UCSD-AML1 (cell line): ENCODE data around the gene TAF4.

ENCODE experiments used
- DNase-seq: peaks from one replicate; lab custom pipeline; 2025; ENCODE audit not compliant: unreplicated experiment; lab: John Stamatoyannopoulos, UW

The TAF4 gene

DNA sequence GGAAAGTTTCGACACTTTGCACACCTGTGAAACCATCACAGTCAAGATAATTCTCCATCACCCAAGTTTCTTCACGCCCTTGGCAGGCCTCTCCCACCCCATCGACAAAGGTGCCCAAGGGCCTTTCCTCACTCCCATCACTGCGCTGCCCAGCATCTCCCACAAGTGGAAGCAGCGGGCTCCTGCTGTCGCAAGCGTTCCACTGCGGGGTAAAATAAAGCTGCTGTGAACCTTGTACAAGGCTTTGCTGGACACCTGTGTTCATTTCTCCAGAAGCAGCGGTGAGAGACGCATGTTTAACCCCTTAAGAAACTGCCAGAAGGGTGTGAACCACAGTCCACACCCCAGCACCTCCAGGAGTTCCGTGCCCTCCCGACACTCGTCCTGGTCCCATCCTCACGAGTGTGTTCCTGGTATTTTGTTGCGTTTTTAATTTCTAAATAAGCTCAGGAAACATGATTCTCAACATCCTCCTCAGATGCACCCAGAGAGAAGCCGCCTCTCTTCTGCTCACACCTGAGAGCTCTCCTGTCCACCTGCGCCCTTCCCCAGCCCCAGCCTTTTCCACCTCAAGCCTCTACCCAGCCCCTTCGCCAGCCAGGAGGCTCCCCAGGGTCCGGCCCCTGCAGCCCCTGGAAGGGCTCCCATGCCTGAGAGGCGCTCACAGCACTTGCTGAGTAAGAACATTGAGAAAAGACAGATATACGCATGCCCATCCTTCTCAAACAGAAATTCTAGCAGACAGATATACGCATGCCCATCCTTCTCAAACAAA lies 97.5 kb downstream of the TAF4 start:
- no peak for DNase-seq

DNA sequence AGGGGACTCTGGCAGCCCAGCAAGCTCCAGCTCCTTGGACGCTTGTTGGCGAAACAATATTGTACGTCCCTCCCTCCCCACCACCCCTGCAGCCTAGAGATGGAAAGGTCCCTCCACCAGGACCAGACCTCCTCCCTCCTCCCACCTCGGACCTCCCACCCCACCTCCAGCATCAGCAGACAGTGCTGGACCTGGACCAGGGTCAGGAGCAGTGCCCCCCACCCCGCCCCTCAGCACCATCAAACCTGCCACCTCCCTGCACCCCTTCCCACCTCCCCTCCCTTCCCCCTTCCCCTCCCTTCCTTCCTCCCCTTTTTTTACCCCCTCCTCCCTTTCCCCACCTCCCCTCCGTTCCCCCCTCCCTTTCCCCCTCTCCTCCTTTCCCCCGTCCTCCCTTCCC lies 98.4 kb downstream of the TAF4 start:
- no peak for DNase-seq

GRCh38 chr20:61966492-61967244 lies 99.0 kb downstream of the TAF4 start:
- no peak for DNase-seq

DNA sequence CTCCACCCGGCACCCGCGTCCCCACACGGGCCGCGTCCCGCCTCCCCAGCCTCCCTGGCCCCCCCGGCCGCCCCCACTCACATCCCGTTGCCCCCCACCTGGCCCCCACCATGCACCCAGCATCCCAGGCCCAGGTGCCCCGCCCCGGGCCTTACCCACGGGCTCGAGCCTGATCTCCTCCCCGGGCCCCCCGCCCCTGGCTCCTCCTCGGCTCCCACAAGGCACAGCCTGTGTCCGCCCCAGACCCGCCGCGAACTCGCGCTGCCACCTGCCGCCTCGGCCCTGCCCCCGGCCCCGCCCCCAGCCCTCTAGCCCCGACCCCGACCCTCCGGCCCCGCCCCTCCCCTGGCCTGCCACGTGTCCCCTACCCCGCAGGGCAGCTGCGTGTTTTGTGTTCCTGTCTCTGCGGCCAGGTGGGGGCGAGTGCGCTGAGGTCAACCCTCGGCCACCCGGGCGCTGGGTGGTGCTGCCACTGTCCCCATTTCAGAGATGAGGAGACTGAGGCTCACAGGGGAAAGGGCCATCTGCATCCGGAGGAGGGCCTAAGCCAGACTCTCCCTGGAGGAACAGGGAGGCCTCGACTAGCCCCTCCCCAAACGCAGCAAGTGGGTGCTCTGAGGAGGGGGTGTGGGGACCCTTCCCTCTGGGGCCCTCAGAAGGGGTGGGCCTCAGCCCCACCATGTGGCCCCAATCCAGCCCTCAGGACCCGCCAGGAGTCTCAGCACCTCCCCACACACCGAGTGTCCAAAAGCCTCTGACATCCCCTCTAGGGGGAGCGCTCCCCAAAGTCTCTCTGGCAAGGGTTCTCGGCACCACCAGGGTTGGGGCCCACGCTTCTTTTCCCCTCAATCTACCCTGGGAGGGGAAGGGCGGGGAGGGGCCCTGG lies 99.8 kb downstream of the TAF4 start:
- no peak for DNase-seq

GRCh38 chr20:61964675-61965605 lies 100.7 kb downstream of the TAF4 start:
- no peak for DNase-seq

DNA sequence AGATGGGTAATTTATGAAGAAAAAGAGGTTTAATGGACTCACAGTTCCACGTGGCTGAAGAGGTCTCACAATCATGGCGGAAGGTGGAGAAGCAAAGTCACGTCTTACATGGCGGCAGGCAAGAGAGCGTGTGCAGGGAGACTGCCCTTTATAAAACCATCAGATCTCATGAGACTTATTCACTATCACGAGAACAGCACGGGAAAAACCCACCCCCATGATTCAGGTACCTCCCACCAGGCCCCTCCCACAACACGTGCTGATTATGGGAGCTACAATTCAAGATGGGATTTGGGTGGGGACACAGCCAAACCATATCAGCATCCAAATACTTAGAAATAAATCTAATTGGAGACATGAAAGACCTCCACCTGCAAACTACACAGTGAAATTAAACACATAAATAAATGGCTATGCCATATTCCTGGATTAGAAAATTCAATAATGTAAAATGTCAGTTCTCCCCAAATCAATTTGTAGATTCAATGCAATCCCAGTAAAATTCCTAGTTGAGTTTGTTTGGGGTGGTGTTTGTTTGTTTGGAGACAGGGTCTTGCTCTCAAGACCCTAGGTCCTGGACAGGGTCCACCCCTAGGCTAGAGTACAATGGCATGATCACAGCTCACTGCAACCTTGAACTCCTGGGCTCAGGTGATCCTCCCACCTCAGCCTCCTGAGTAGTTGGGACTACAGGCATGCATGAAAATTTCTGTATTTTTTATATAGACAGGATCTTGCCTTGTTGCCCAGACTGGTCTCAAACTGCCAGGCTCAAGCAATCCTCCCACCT lies 101.6 kb downstream of the TAF4 start:
- DNase-seq: no peak

GRCh38 chr20:61963149-61963548 lies 102.5 kb downstream of the TAF4 start:
- no peak for DNase-seq

- no peak for DNase-seq
These were observed 104.8 kb downstream of the TAF4 start for GRCh38 chr20:61960836-61961235.

DNA sequence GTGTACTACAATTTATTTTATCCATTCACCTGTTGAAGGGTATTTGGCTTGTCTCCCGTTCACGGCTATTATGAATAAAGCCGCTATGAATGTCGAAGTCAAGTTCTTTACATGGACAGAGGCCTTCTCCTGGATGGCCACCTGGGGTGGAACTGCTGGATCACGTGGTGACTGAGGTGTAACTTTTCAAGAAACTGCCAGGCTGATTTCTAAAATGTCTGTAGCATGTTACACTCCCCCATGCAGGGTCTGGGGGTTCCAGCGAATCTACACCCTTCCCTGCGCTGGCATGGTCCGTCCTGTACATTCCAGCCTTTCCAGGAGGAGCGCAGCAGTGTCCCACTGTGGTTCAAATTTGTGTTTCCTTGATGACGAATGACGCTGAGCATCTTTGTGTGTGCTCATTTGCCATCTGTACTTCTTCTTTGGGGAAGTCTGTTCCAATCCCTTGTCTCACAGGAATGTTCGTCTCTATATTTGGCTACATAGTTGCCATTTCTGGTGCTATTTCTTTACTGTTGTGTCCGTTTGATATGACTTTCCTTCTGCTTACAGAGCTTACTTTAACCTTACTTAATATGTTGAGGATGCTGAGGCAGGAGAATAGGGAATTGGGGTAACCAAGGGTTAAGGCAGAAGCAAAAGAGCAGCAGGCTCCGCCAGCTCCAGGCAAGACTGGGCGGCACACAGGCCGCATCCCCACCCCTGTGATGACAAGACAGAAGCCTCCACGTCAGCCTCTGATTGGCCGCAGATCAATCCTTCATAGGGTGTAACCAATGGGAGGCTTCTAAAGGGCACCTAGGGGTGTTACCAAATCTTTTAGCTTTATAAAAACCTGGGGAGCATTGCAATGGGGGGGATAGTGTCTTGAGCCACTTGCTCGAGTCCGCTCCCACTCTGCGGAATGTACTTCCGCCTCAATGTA lies 106.6 kb downstream of the TAF4 start:
- DNase-seq: no peak

GRCh38 chr20:61957961-61958715 lies 107.5 kb downstream of the TAF4 start:
- DNase-seq: no peak

GRCh38 chr20:61956396-61957342 lies 109.0 kb downstream of the TAF4 start:
- DNase-seq: no peak

DNA sequence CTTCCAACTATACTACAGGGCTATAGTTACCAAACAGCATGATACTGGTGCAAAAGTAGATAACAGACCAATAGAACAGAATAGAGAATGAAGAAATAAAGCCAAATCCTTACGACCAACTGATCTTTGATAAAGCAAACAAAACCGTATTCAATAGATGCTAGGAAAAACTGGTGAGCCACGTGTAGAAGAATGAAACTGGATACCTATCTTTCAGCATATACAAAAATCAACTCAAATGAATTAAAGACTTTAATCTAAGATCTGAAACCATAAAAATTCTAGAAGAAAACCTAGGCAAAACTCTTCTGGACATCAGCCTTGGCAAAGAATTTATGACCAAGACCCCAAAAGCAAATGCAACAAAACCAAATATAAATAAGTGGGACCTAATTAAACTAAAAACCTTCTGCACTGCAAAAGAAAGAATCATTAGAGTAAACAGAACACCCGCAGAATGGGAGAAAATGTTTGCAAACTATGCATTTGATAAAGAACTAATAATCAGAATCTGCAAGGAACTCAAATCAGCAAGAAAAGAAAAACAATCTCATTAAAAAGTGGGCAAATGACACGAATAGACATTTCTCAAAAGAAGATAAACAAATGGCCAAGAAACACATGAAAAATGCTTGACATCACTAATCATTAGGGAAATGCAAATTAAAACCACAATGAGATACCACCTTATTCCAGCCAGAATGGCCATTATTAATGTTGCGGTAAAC lies 109.8 kb downstream of the TAF4 start:
- no peak for DNase-seq

GRCh38 chr20:61954276-61955021 lies 111.2 kb downstream of the TAF4 start:
- DNase-seq: no peak

DNA sequence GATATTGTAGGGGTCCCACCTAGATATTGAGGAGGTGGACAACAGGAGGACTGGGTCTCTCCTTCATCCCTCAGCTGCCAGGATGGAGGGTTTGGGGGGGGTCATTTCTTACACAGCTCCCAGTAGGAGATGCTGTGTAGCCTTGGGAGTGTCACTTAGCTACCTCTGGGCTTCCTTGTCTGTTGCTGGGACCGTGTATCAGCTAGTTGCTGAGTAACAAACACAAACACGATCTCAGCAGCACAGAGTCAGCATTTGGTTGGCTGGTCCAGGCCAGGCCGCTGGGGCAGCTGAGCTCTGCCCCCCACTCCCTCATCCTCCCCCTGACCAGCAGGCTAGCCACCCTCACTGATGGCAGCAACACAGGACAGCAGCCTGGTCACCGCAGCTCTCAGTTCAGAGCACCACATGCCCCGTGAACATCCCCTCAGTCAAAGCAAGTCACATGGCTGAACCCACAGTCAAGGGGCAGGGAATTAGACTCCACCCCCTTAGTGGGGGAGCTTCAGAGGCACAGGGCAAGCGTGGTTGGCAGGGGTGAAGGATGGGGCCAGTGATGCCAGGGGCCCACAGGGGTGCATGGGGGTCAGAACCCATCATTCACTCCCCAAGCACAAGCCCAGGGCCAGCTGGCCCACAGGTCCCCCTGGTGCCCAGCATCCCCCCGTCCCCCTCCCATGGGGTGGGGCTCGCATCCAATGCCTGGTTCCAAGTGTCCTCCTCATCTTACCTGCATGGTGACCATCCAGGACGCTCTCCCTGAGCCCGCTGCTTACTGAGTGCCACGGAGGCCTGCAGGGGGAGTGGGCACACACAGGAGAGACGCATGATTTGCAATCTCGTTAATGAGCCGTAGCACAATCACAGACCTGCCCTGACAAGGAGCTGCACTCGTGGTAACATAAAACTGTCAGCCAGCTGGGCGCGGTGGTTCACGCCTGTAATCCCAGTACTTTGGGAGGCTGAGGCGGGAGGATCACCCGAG lies 112.4 kb downstream of the TAF4 start:
- no peak for DNase-seq
